Measurements from ENCODE around the gene TRIM66. TPM values are rescaled to one million over a fixed set of nuclear protein-coding genes. Genes with fewer than 3 reads are reported as not detected.

The TRIM66 gene
- polyA plus RNA-seq, 3 donors, result 0.04 to 12.0 (median 0.47) TPM

- H3K4me1 Mint-ChIP-seq, result no peaks in the 10 kb centered on the region
- intact Hi-C loops (cut with micrococcal nuclease), result no loop called here
- no CpG with 5 or more reads among the region's 3 CpGs for WGBS (ENCODE audit: insufficient coverage)
- no peak overlapping the region for H3K4me3 Mint-ChIP-seq
- TF ChIP-seq CTCF (IDR thresholded peaks at IDR 0.05), result no peak
- no peak overlapping the region for H3K9ac ChIP-seq (ENCODE audit: insufficient read depth, low read length, poor library complexity, severe bottlenecking)
- no peak for DNase-seq
- no peaks in the 10 kb centered on the region for H3K36me3 Mint-ChIP-seq
- no peak overlapping the region for H3K4me2 ChIP-seq (replicated peaks; ENCODE audit: extremely low read depth, low read length, poor library complexity, severe bottlenecking)
- H4K20me1 ChIP-seq (ENCODE audit: insufficient read depth, low read length), result no peaks in the 10 kb centered on the region
- H3K27me3 Mint-ChIP-seq (ENCODE audit: low read depth in 3 of 3), result peaks cover 0 to 1% (median 0%) of the 10 kb centered on the region in 3 donors
- no peaks in the 10 kb centered on the region for H3K79me2 ChIP-seq (ENCODE audit: insufficient read depth, low read length)
- no peaks in the 10 kb centered on the region for H3K36me3 ChIP-seq (replicated peaks in 1 of 2; ENCODE audit: control insufficient read depth in 1 of 2, insufficient read depth in 2 of 2, low read length in 2 of 2)
- H3K4me1 ChIP-seq (ENCODE audit: control insufficient read depth in 1 of 2, insufficient read depth in 2 of 2, low read length in 2 of 2), result no peaks in the 10 kb centered on the region
- no peak overlapping the region for H3K27ac ChIP-seq (ENCODE audit: low read depth in 1 of 2, low read length in 2 of 2)
- H3K27ac Mint-ChIP-seq, result no peak overlapping the region
- no peaks in the 10 kb centered on the region for H3K27me3 ChIP-seq (ENCODE audit: control insufficient read depth in 2 of 2, insufficient read depth in 2 of 2, low read length in 2 of 2)
- no peak overlapping the region for H2AFZ ChIP-seq (ENCODE audit: insufficient read depth, low read depth, low read length, poor library complexity, severe bottlenecking)
- H3K4me3 ChIP-seq (replicated peaks in 1 of 3; ENCODE audit: low read depth in 2 of 3, low read length in 3 of 3), result no peak overlapping the region
- H3K9me3 Mint-ChIP-seq, result peaks cover 0 to 8% (median 0%) of the 10 kb centered on the region in 7 donors
- no peaks in the 10 kb centered on the region for H3K9me3 ChIP-seq (replicated peaks in 1 of 2; ENCODE audit: control insufficient read depth in 1 of 2, insufficient read depth in 1 of 2, low read length in 2 of 2)
These were observed 101.2 kb downstream of the TRIM66 start for GRCh38 chr11:8581300-8581699.

GRCh38 chr11:8577791-8578581, 104.5 kb downstream of the TRIM66 start:
- Histone ChIP-seq H3K27ac (ENCODE audit: low read depth in 1 of 2, low read length in 2 of 2) (no peak overlapping the region), H4K20me1 (ENCODE audit: insufficient read depth, low read length) (no peaks in the 10 kb centered on the region), H3K4me1 (ENCODE audit: control insufficient read depth in 1 of 2, insufficient read depth in 2 of 2, low read length in 2 of 2) (no peaks in the 10 kb centered on the region), H2AFZ (ENCODE audit: insufficient read depth, low read depth, low read length, poor library complexity, severe bottlenecking) (no peak overlapping the region), H3K36me3 (replicated peaks in 1 of 2; ENCODE audit: control insufficient read depth in 1 of 2, insufficient read depth in 2 of 2, low read length in 2 of 2) (no peaks in the 10 kb centered on the region), H3K4me3 (replicated peaks in 1 of 3; ENCODE audit: low read depth in 2 of 3, low read length in 3 of 3) (no peak overlapping the region), H3K79me2 (ENCODE audit: insufficient read depth, low read length) (no peaks in the 10 kb centered on the region), H3K27me3 (ENCODE audit: control insufficient read depth in 2 of 2, insufficient read depth in 2 of 2, low read length in 2 of 2) (no peaks in the 10 kb centered on the region), H3K4me2 (replicated peaks; ENCODE audit: extremely low read depth, low read length, poor library complexity, severe bottlenecking) (no peak overlapping the region), H3K9ac (ENCODE audit: insufficient read depth, low read length, poor library complexity, severe bottlenecking) (no peak overlapping the region), H3K9me3 (replicated peaks in 1 of 2; ENCODE audit: control insufficient read depth in 1 of 2, insufficient read depth in 1 of 2, low read length in 2 of 2) (no peaks in the 10 kb centered on the region)
- Mint-ChIP-seq H3K27ac (no peak overlapping the region), H3K4me1 (no peaks in the 10 kb centered on the region), H3K4me3 (no peak overlapping the region), H3K36me3 (no peaks in the 10 kb centered on the region), H3K9me3 (peaks cover 0 to 8% (median 0%) of the 10 kb centered on the region in 7 donors), H3K27me3 (ENCODE audit: low read depth in 3 of 3) (no peaks in the 10 kb centered on the region)
- TF ChIP-seq CTCF (IDR thresholded peaks at IDR 0.05), result no peak
- WGBS (ENCODE audit: insufficient coverage), result 100% methylated on average over 1 of the region's 2 CpGs
- intact Hi-C loops (cut with micrococcal nuclease), result no loop called here
- no peak for DNase-seq
